ENCODE results near the gene SCUBE1. TPM values are rescaled to one million over a fixed set of nuclear protein-coding genes. Genes with fewer than 3 reads are reported as not detected.

SCUBE1 gene
- total RNA-seq, 1 donor from 2014 or later, result 0.91 TPM

GRCh38 chr22:43241699-43242386 is 101.3 kb downstream of the SCUBE1 start:
- Mint-ChIP-seq H3K27me3 (ENCODE audit: unreplicated experiment) (peaks cover 13% of the 10 kb centered on the region), H3K4me1 (ENCODE audit: unreplicated experiment) (no peaks in the 10 kb centered on the region), H3K4me3 (ENCODE audit: unreplicated experiment) (no peak overlapping the region), H3K9me3 (ENCODE audit: unreplicated experiment) (no peaks in the 10 kb centered on the region), H3K27ac (ENCODE audit: unreplicated experiment) (no peak overlapping the region), H3K36me3 (ENCODE audit: unreplicated experiment) (no peaks in the 10 kb centered on the region)
- DNase-seq (ENCODE audit: extremely low spot score, unreplicated experiment), result no peak
- TF ChIP-seq, protein P1, sequence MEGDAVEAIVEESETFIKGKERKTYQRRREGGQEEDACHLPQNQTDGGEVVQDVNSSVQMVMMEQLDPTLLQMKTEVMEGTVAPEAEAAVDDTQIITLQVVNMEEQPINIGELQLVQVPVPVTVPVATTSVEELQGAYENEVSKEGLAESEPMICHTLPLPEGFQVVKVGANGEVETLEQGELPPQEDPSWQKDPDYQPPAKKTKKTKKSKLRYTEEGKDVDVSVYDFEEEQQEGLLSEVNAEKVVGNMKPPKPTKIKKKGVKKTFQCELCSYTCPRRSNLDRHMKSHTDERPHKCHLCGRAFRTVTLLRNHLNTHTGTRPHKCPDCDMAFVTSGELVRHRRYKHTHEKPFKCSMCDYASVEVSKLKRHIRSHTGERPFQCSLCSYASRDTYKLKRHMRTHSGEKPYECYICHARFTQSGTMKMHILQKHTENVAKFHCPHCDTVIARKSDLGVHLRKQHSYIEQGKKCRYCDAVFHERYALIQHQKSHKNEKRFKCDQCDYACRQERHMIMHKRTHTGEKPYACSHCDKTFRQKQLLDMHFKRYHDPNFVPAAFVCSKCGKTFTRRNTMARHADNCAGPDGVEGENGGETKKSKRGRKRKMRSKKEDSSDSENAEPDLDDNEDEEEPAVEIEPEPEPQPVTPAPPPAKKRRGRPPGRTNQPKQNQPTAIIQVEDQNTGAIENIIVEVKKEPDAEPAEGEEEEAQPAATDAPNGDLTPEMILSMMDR (IDR thresholded peaks at IDR 0.05), result no peak

DNA sequence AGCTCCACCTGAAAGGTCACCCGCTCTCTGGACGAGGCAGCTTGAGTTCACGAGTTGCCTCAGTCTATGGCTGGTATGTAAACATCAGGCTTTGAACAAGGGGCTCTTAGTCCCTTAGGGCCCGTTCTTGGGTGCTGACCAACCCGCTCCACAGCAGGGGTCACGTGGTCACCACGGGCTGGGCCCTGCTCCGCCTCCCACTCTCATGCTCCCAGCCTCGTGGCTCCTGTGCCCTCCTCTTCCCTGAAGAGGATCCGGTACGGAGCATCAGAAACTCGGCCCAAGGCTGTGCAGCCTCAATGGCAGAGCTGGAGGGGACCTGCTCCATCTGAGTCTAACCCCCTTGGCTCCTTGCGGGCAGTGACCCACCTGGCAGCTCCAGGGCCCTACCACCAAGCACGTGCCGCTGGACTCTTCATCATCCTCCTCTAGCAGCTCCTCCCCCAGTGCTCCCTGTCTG is 102.0 kb downstream of the SCUBE1 start:
- TF ChIP-seq, protein P1 (IDR thresholded peaks at IDR 0.05), result no peak
- Mint-ChIP-seq H3K27me3 (ENCODE audit: unreplicated experiment) (peaks cover 13% of the 10 kb centered on the region), H3K27ac (ENCODE audit: unreplicated experiment) (no peak overlapping the region), H3K9me3 (ENCODE audit: unreplicated experiment) (no peaks in the 10 kb centered on the region), H3K36me3 (ENCODE audit: unreplicated experiment) (no peaks in the 10 kb centered on the region), H3K4me3 (ENCODE audit: unreplicated experiment) (no peak overlapping the region), H3K4me1 (ENCODE audit: unreplicated experiment) (no peaks in the 10 kb centered on the region)
- no peak for DNase-seq (ENCODE audit: extremely low spot score, unreplicated experiment)

DNA sequence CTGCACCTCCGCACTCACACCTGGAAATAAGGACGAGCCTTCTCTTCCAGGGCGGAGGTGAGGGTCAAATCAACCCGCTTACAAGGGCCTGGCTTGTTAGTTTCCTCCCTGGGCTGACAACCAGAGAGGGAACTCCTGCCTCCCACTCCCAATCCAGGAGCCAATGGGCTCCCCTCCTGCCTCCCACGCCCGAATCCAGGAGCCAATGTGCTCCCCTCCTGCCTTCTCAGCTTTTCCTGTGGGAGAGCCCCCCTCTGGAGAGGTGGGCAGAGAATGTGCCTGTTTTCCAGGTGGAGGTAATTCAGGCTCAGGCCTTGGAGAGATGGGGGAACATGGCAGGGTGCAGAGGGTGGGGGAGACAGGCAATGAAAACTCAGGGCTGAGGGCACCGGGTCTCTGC is 102.6 kb downstream of the SCUBE1 start:
- Mint-ChIP-seq H3K9me3 (ENCODE audit: unreplicated experiment) (no peaks in the 10 kb centered on the region), H3K27ac (ENCODE audit: unreplicated experiment) (no peak overlapping the region), H3K27me3 (ENCODE audit: unreplicated experiment) (peaks cover 17% of the 10 kb centered on the region), H3K4me1 (ENCODE audit: unreplicated experiment) (no peaks in the 10 kb centered on the region), H3K36me3 (ENCODE audit: unreplicated experiment) (no peaks in the 10 kb centered on the region), H3K4me3 (ENCODE audit: unreplicated experiment) (no peak overlapping the region)
- no peak for DNase-seq (ENCODE audit: extremely low spot score, unreplicated experiment)
- TF ChIP-seq, protein P1 (IDR thresholded peaks at IDR 0.05), result no peak

- no peaks in the 10 kb centered on the region for H3K36me3 Mint-ChIP-seq (ENCODE audit: unreplicated experiment)
- TF ChIP-seq, protein P1 (IDR thresholded peaks at IDR 0.05), result no peak
- peaks cover 22% of the 10 kb centered on the region for H3K27me3 Mint-ChIP-seq (ENCODE audit: unreplicated experiment)
- no peaks in the 10 kb centered on the region for H3K9me3 Mint-ChIP-seq (ENCODE audit: unreplicated experiment)
- no peak overlapping the region for H3K4me3 Mint-ChIP-seq (ENCODE audit: unreplicated experiment)
- H3K27ac Mint-ChIP-seq (ENCODE audit: unreplicated experiment), result no peak overlapping the region
- no peaks in the 10 kb centered on the region for H3K4me1 Mint-ChIP-seq (ENCODE audit: unreplicated experiment)
- no peak for DNase-seq (ENCODE audit: extremely low spot score, unreplicated experiment)
Measured at GRCh38 chr22:43239956-43240355, 103.2 kb downstream of the SCUBE1 start.

DNA sequence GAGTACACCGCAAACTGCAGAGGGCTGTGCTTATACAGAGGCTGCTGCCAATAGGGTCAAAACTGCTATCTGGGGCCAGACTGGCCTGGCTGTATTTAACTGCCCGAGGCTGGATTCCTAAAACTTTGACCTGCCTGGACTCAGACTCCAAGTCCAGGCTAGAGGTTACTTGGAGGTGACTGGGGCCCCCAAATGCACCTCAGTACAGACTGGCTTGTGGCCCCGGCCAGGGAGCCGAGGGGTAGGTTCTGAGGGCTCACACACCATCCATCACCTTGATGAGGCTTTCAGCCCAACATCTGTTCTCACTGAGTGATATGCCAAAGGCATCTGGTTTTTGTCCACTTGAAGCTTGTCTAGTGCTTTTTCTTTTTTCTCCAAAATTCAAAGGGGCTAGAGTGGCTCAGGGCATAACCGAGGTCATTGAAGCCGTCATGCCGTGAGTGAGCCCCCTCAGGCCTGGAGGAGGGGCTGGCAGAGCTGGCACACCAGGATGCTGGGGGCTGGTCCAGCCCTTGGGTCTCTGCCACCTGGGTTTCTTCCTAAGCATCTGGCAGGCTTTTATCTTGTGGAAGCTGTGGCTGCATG is 103.9 kb downstream of the SCUBE1 start:
- H3K27ac Mint-ChIP-seq (ENCODE audit: unreplicated experiment), result no peak overlapping the region
- H3K27me3 Mint-ChIP-seq (ENCODE audit: unreplicated experiment), result peaks cover 22% of the 10 kb centered on the region
- H3K4me3 Mint-ChIP-seq (ENCODE audit: unreplicated experiment), result no peak overlapping the region
- H3K9me3 Mint-ChIP-seq (ENCODE audit: unreplicated experiment), result no peaks in the 10 kb centered on the region
- no peaks in the 10 kb centered on the region for H3K4me1 Mint-ChIP-seq (ENCODE audit: unreplicated experiment)
- DNase-seq (ENCODE audit: extremely low spot score, unreplicated experiment), result no peak
- TF ChIP-seq, protein P1 (IDR thresholded peaks at IDR 0.05), result no peak
- no peaks in the 10 kb centered on the region for H3K36me3 Mint-ChIP-seq (ENCODE audit: unreplicated experiment)
